Activated CD4-positive, alpha-beta memory T cell treated with anti-CD3 and anti-CD28 coated beads for 36 hours (primary cell): ENCODE results near the gene RALA. TPM values are rescaled to one million over a fixed set of nuclear protein-coding genes. Genes with fewer than 3 reads are reported as not detected.

ENCODE experiments used
- CTCF ChIA-PET: fragments of 350-600 bp; sonication (Branson Sonifier 250); formaldehyde crosslinking; loops from one replicate; lab custom pipeline; 2021; ENCODE audit warnings: antibody characterized with exemption, inconsistent platforms; lab: Charles Lee
- POLR2A ChIA-PET: fragments of 350-600 bp; sonication (Branson Sonifier 250); formaldehyde crosslinking; loops from one replicate; lab custom pipeline; 2021; ENCODE audit warnings: antibody characterized with exemption; lab: Charles Lee
- DNase-seq: peaks from one replicate; pipeline ENCODE4 v3.0.0-alpha.2; 2020
- H3K27ac Mint-ChIP-seq: one replicate; pipeline ENCODE4 v1.8.0; 2021; ENCODE audit warnings: mixed read lengths
- H3K27me3 Mint-ChIP-seq: one replicate; pipeline ENCODE4 v1.8.0; 2021; ENCODE audit warnings: mixed read lengths
- H3K36me3 Mint-ChIP-seq: one replicate; pipeline ENCODE4 v1.8.0; 2021; ENCODE audit warnings: mixed read lengths
- H3K4me1 Mint-ChIP-seq: one replicate; pipeline ENCODE4 v1.8.0; 2021; ENCODE audit warnings: low read depth, mixed read lengths
- H3K4me3 Mint-ChIP-seq: one replicate; pipeline ENCODE4 v1.8.0; 2021; ENCODE audit warnings: mild to moderate bottlenecking, mixed read lengths
- H3K9me3 Mint-ChIP-seq: one replicate; pipeline ENCODE4 v1.8.0; 2021; ENCODE audit warnings: mixed read lengths
- intact Hi-C: fragments of 100-400 bp; cut with micrococcal nuclease; formaldehyde crosslinking; loops from one replicate; pipeline ENCODE4 v1.15.1; 2023
- total RNA-seq, 2 experiments: library from RNA; stranded (reverse); gene quantifications; one replicate each; pipeline ENCODE4 v1.2.3, GENCODE V29; 2021

Gene RALA
- total RNA-seq, 2 experiments from 2014 or later = 27.1 to 31.4 TPM

DNA sequence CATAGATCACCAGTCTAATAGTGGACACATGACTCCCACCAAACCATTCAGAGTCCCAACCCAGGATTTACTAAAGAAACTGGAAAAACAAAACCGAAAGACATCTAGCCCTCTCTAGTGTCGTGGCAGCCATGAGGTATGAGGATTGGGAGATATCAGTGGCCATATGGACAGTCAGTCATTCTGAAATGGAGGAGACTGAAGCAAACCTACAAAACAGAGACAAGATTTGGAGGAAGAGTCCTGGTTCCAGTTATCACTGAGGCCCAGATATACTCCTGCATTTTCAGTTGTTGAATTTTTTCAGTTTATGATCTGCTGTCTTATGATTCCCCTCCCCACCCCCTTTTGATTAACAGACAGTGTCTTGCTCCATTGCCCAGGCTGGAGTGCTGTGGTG is 9.1 kb upstream of the RALA start:
- Mint-ChIP-seq H3K36me3 (no peaks in the 10 kb centered on the region), H3K4me1 (peaks cover 6% of the 10 kb centered on the region), H3K9me3 (no peaks in the 10 kb centered on the region), H3K27me3 (peaks cover 9% of the 10 kb centered on the region), H3K4me3 (no peak overlapping the region), H3K27ac (no peak overlapping the region)
- DNase-seq = no peak
- intact Hi-C loops = no loop called here
- ChIA-PET POLR2A (interaction anchor here (1.2 kb wide), 1 partner anchor 9 kb away, joined by 3 read pairs; the partner anchor contains the start of gene RALA), CTCF (no interaction called here)

DNA sequence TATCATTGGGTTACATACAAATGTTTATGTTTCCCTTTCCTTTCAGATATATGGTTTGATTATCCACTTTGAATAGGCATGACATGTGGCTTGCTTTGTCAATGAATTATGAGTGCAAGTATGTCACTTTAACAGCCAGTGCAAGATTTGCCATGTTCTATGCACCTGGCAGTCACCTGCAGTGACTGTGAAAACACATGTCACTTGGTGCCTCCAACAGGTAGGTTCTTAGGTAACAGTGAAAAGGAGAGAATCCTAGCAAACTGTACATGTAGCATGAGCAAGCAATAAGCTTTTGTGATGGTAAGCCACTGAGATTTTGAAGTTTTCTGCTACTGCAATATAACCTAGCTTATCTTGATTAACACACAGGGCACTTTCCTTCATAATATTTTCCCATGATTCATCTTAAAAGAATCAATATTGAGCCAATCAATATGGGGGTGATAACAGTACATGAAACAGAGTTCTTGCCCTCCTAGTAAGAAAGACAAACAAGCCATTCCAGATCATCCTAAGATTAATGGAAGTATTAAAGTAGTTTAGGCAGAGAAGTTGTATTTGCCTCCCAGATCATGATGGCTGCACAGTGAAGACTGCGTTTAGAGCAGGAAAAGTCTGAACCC is 7.9 kb upstream of the RALA start:
- H3K4me3 Mint-ChIP-seq = no peak overlapping the region
- no peaks in the 10 kb centered on the region for H3K9me3 Mint-ChIP-seq
- CTCF ChIA-PET = interaction anchor here (3.2 kb wide), 1 partner anchor 35 kb away, joined by 11 read pairs; no protein-coding TSS in a partner anchor
- POLR2A ChIA-PET = no interaction called here
- no peak overlapping the region for H3K27ac Mint-ChIP-seq
- no peaks in the 10 kb centered on the region for H3K36me3 Mint-ChIP-seq
- H3K4me1 Mint-ChIP-seq = no peaks in the 10 kb centered on the region
- intact Hi-C loops = no loop called here
- peaks cover 6% of the 10 kb centered on the region for H3K27me3 Mint-ChIP-seq
- DNase-seq = no peak

DNA sequence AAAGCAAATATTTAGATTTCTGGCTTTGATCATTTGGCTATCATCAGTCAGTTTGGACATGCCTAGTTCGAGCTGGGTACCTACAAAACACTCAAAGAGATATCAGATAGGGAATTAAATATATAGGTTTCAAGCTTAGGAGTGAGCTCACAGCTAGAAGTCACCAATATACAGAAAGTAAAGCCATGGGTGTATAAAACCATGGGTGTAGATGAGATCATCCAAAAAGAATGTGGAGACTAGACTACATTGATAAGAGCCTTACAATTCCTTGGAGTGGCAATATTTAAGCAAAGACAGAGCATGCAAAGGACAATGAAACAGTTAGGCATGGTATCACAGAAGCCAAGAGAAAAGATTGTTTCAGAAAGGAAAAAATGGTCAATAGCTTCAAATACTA is 7.2 kb upstream of the RALA start:
- ChIA-PET CTCF (interaction anchor here (3.2 kb wide), 1 partner anchor 36 kb away, joined by 11 read pairs; no protein-coding TSS in a partner anchor), POLR2A (no interaction called here)
- Mint-ChIP-seq H3K36me3 (no peaks in the 10 kb centered on the region), H3K9me3 (no peaks in the 10 kb centered on the region), H3K27me3 (peaks cover 3% of the 10 kb centered on the region), H3K4me1 (no peaks in the 10 kb centered on the region), H3K4me3 (no peak overlapping the region), H3K27ac (no peak overlapping the region)
- no peak for DNase-seq
- intact Hi-C loops = no loop called here

DNA sequence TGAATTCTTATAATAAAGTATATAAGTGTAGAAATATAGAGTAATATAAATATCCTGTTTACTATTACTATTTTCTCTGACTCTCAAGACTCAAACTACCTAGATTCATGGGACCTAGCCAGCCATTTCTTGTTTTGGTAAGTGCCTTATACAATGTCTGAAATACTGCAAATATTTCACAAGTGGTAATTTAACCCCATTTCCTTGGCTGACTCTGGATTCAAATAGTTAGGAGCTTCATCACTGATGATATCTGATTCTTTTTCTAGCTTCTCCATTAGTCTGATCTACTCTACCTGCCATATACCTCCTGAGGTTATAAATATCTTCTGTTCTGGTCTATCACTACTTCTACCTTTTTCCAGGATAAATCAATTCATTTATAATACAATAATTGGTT is 6.4 kb upstream of the RALA start:
- no peak for DNase-seq
- H3K27me3 Mint-ChIP-seq = peaks cover 3% of the 10 kb centered on the region
- intact Hi-C loops = no loop called here
- H3K4me1 Mint-ChIP-seq = peaks cover 4% of the 10 kb centered on the region
- no peak overlapping the region for H3K4me3 Mint-ChIP-seq
- no peaks in the 10 kb centered on the region for H3K36me3 Mint-ChIP-seq
- ChIA-PET CTCF (interaction anchor here (3.2 kb wide), 1 partner anchor 37 kb away, joined by 11 read pairs; no protein-coding TSS in a partner anchor), POLR2A (no interaction called here)
- no peaks in the 10 kb centered on the region for H3K9me3 Mint-ChIP-seq
- H3K27ac Mint-ChIP-seq = no peak overlapping the region

DNA sequence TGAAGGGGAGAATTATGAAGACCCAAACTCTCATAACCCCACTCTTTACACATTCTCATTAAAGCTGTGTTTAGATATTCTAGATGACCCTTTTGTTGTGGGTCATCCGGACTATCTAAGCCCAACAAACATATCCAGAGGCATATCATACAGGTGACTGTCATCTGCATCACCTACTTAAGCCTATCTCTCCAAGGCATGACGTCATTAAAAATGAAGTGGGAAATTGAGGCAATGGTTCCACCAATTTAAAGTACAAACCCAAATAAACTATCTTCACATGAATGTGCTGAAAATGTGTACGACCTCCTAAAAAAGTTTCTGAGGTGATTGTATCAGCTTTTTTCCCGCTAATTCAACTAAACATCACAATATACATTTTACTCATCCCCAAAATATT is 4.5 kb upstream of the RALA start:
- intact Hi-C loops = no loop called here
- Mint-ChIP-seq H3K27me3 (peaks cover 1% of the 10 kb centered on the region), H3K9me3 (no peaks in the 10 kb centered on the region), H3K27ac (no peak overlapping the region), H3K4me1 (peaks cover 11% of the 10 kb centered on the region), H3K4me3 (no peak overlapping the region), H3K36me3 (no peaks in the 10 kb centered on the region)
- ChIA-PET CTCF (interaction anchor here (3.2 kb wide), 1 partner anchor 39 kb away, joined by 11 read pairs; no protein-coding TSS in a partner anchor), POLR2A (no interaction called here)
- DNase-seq = no peak

DNA sequence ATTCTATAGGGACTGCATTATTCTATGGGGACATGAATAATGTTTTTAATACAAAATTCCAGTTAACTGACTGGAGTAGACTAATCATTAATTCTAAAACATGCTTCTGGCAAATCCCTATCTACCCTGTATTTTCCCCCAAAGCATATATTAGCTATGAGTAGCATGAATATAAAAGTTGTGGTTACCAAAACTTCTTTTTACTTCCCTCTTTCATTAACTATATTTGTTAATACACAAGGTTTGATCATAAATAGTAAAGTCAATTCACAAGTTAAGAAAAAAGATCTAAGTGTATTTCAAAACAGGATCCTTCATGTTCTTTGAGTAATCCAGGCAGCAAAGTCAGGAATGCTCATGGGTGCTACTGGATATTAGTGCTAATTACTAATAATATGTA is 2.9 kb upstream of the RALA start:
- POLR2A ChIA-PET = interaction anchor here (3.7 kb wide), 1 partner anchor 113 kb away, joined by 20 read pairs; no protein-coding TSS in a partner anchor
- peaks cover 1% of the 10 kb centered on the region for H3K27me3 Mint-ChIP-seq
- intact Hi-C loops = loop anchor here (5.0 kb wide), 1 partner anchor 512 kb away; the partner anchor contains the start of gene MPLKIP
- CTCF ChIA-PET = interaction anchor here (5.5 kb wide), 1 partner anchor 39 kb away, joined by 53 read pairs; no protein-coding TSS in a partner anchor
- H3K36me3 Mint-ChIP-seq = peaks cover 2% of the 10 kb centered on the region
- H3K4me1 Mint-ChIP-seq = peaks cover 24% of the 10 kb centered on the region
- H3K4me3 Mint-ChIP-seq = no peak overlapping the region
- DNase-seq = no peak
- H3K9me3 Mint-ChIP-seq = no peaks in the 10 kb centered on the region
- no peak overlapping the region for H3K27ac Mint-ChIP-seq

DNA sequence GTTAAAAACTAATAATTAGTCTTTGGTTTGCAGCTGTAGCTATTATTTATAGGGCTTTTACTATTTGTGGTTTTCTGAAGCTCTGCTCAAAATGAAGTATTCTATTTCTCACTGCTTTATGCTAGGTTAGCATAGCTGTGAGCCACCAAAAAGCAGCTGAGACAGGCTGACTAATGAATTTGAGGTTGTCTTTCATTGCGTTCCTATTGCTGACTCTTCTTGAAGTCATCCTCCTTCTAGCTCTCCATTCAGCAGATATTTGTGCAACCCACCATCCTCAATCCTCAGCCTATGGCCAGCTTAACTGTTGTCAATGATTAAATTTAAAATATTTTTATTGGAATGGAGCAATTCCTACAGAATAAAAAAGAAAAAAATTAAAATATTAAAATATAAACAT is 2.1 kb upstream of the RALA start:
- POLR2A ChIA-PET = interaction anchor here (3.7 kb wide), 1 partner anchor 112 kb away, joined by 20 read pairs; no protein-coding TSS in a partner anchor
- H3K27ac Mint-ChIP-seq = no peak overlapping the region
- CTCF ChIA-PET = interaction anchor here (0.7 to 5.5 kb wide), 2 partner anchors 40 to 126 kb away, joined by 4 to 53 read pairs; no protein-coding TSS in a partner anchor

DNA sequence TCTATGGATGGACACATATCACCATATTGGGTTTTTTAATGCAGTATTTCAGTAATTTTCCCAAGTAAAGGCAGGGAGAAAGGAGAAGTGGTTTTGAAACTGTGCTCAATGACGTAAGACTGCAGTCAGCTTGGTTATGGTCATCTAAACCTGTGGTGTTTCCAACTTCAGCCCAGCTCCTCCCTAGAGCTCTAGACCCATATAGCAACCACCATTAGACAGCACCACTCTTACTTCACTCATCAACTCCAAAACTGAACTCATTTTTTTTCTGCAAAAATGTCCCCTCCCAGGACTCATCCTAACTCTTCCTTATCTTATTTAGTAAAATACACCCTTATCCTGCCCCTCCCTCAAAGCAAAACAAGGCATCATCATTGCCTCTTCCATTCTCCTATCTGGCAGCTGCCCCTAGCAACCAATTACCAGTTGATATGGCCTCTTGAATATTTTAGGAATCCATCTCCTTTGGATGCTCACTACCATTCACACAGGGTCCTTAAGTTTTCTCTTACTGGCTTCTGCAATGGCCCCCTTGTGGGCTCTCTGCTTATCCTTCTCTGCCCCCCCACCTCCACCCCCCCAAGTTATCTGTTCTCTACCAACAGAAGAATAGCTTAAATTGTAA is 1.5 kb upstream of the RALA start:
- Mint-ChIP-seq H3K4me1 (peaks cover 36% of the 10 kb centered on the region), H3K4me3 (peak overlapping the region; percentile 86), H3K9me3 (no peaks in the 10 kb centered on the region), H3K36me3 (peaks cover 2% of the 10 kb centered on the region), H3K27ac (no peak overlapping the region), H3K27me3 (no peaks in the 10 kb centered on the region)
- intact Hi-C loops = loop anchor here (2.0 to 5.0 kb wide), 2 partner anchors 13 to 510 kb away; partner anchors contain the start of gene MPLKIP
- ChIA-PET POLR2A (interaction anchor here (1.1 to 3.7 kb wide), 7 partner anchors 13 to 513 kb away, joined by 3 to 20 read pairs (median 7); partner anchors contain the start of genes MPLKIP, SUGCT and YAE1), CTCF (interaction anchor here (0.7 to 5.5 kb wide), 5 partner anchors 29 to 124 kb away, joined by 3 to 53 read pairs (median 7); no protein-coding TSS in a partner anchor)
- no peak for DNase-seq

More for the DNA sequence above, 2.1 kb upstream of the RALA start:
- intact Hi-C loops = loop anchor here (5.0 kb wide), 1 partner anchor 511 kb away; the partner anchor contains the start of gene MPLKIP
- H3K36me3 Mint-ChIP-seq = peaks cover 2% of the 10 kb centered on the region
- no peaks in the 10 kb centered on the region for H3K9me3 Mint-ChIP-seq
- H3K4me1 Mint-ChIP-seq = peaks cover 31% of the 10 kb centered on the region
- H3K4me3 Mint-ChIP-seq = no peak overlapping the region
- DNase-seq = no peak
- no peaks in the 10 kb centered on the region for H3K27me3 Mint-ChIP-seq

DNA sequence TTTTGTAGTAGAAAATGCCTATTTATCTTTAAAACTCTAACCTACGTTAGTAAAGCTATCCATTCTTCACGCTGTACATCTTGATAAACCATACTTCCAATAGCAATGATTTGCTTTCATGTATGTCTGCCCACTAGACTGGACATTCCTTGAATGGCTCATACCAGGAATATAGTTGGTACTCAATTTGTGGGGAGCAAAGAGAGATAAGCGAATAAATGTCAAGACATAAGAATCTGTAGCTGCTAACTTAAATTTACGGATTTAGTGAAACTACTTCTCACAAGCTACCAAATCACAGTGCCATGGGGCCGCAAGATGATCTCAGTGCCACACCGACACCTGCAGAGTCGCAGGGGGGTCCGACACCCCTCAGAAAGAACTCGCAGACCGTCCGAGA is 763 bp upstream of the RALA start:
- intact Hi-C loops = loop anchor here (1.0 to 5.0 kb wide), 6 partner anchors 14 to 510 kb away; partner anchors contain the start of genes MPLKIP and YAE1
- Mint-ChIP-seq H3K9me3 (no peaks in the 10 kb centered on the region), H3K27ac (peak overlapping the region; percentile 86), H3K4me3 (peak overlapping the region; percentile 86), H3K27me3 (no peaks in the 10 kb centered on the region), H3K4me1 (peaks cover 40% of the 10 kb centered on the region), H3K36me3 (peaks cover 2% of the 10 kb centered on the region)
- ChIA-PET POLR2A (interaction anchor here (0.9 to 3.7 kb wide), 9 partner anchors 13 to 512 kb away, joined by 3 to 20 read pairs (median 7); partner anchors contain the start of genes MPLKIP, SUGCT and YAE1), CTCF (interaction anchor here (0.6 to 5.5 kb wide), 8 partner anchors 13 to 510 kb away, joined by 3 to 53 read pairs (median 5); no protein-coding TSS in a partner anchor)
- DNase-seq = no peak

DNA sequence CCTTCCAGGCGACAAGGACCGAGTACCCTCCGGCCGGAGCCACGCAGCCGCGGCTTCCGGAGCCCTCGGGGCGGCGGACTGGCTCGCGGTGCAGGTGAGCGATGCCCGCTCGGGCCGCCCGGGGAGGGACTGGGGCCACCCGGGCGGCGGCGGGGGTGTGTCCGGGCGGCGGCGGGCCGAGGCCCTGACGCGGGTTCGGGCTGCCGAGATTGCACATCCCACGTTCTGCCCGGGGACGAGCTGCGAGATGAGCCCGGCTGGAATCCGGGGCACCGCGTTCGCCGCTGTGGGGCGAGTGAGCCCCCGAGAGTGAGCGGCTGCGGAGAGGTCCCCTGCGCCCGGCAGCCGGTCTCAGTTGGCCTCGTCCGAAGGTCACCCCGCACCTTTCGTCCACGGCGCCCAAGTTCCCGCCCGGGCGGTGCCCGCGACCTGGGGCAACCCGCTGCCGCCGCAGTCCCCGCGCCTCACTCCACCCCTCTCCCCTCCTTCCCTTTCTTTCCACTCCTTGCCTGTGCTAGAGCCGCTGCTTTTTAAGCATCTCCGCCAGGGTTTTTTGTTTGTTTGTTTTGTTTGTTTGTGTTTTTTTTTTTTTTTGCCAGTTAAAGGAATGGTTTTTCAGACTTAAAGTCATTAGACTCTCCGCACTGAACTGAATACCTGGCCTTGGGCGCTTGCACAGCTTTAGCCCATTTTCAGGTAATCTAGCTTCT is 515 bp downstream of the RALA start:
- intact Hi-C loops = loop anchor here (1.0 to 5.0 kb wide), 7 partner anchors 15 to 508 kb away; partner anchors contain the start of genes MPLKIP and YAE1
- H3K9me3 Mint-ChIP-seq = no peaks in the 10 kb centered on the region
- peak overlapping the region; percentile 87 for H3K27ac Mint-ChIP-seq
- no peaks in the 10 kb centered on the region for H3K27me3 Mint-ChIP-seq
- H3K4me3 Mint-ChIP-seq = peak overlapping the region; percentile 90
- DNase-seq = peak; percentile 44
- H3K36me3 Mint-ChIP-seq = peaks cover 2% of the 10 kb centered on the region
- CTCF ChIA-PET = interaction anchor here (1.7 to 5.5 kb wide), 5 partner anchors 30 to 122 kb away, joined by 4 to 53 read pairs (median 7); no protein-coding TSS in a partner anchor
- POLR2A ChIA-PET = interaction anchor here (0.7 to 3.7 kb wide), 7 partner anchors 10 to 110 kb away, joined by 3 to 20 read pairs (median 7); partner anchors contain the start of gene YAE1
- peaks cover 47% of the 10 kb centered on the region for H3K4me1 Mint-ChIP-seq

DNA sequence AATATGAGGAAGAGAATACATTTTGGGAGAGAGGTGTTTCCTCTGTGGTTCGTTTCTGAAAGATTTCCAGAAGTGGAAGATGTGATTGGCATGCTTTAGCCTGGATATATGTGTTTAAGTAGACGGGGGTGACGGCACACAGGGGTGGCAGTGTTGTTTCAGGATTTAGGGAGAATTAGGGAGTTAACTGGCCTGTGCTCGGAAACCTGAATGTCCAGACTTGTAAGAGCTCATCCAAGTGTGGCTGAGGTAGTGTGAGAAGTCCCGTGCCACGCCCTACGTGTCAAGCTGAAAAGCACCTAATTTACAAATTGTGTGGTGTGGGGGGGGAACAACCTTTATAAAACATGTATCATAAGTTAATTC is 1.1 kb downstream of the RALA start:
- ChIA-PET CTCF (interaction anchor here (1.9 to 5.5 kb wide), 3 partner anchors 31 to 121 kb away, joined by 4 to 53 read pairs (median 8); no protein-coding TSS in a partner anchor), POLR2A (interaction anchor here (2.1 to 3.7 kb wide), 3 partner anchors 15 to 109 kb away, joined by 7 to 20 read pairs (median 9); no protein-coding TSS in a partner anchor)
- peak overlapping the region; percentile 87 for H3K27ac Mint-ChIP-seq
- H3K4me3 Mint-ChIP-seq = peak overlapping the region; percentile 90
- H3K9me3 Mint-ChIP-seq = no peaks in the 10 kb centered on the region
- no peaks in the 10 kb centered on the region for H3K27me3 Mint-ChIP-seq
- H3K36me3 Mint-ChIP-seq = peaks cover 2% of the 10 kb centered on the region
- intact Hi-C loops = loop anchor here (2.0 to 5.0 kb wide), 2 partner anchors 44 to 508 kb away; partner anchors contain the start of gene MPLKIP
- peaks cover 47% of the 10 kb centered on the region for H3K4me1 Mint-ChIP-seq
- DNase-seq = peak; percentile 35
